ENCODE results near the gene UBTF.

DNA sequence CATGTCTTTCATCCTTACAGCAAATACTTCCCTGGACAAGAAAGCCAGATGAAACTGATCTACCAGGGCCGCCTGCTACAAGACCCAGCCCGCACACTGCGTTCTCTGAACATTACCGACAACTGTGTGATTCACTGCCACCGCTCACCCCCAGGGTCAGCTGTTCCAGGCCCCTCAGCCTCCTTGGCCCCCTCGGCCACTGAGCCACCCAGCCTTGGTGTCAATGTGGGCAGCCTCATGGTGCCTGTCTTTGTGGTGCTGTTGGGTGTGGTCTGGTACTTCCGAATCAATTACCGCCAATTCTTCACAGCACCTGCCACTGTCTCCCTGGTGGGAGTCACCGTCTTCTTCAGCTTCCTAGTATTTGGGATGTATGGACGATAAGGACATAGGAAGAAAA is 29.0 kb downstream of the UBTF start:
- TF ChIP-seq, protein P1, sequence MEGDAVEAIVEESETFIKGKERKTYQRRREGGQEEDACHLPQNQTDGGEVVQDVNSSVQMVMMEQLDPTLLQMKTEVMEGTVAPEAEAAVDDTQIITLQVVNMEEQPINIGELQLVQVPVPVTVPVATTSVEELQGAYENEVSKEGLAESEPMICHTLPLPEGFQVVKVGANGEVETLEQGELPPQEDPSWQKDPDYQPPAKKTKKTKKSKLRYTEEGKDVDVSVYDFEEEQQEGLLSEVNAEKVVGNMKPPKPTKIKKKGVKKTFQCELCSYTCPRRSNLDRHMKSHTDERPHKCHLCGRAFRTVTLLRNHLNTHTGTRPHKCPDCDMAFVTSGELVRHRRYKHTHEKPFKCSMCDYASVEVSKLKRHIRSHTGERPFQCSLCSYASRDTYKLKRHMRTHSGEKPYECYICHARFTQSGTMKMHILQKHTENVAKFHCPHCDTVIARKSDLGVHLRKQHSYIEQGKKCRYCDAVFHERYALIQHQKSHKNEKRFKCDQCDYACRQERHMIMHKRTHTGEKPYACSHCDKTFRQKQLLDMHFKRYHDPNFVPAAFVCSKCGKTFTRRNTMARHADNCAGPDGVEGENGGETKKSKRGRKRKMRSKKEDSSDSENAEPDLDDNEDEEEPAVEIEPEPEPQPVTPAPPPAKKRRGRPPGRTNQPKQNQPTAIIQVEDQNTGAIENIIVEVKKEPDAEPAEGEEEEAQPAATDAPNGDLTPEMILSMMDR (IDR thresholded peaks at IDR 0.05), result no peak
- TF ChIP-seq POLR2A (IDR thresholded peaks at IDR 0.05) (no peak), POLR2AphosphoS5 (IDR thresholded peaks at IDR 0.05) (no peak), EP300 (IDR thresholded peaks at IDR 0.05) (no peak)

All from suprapubic skin (tissue), 4 donors.